Right atrium auricular region (tissue), 2 donors: Measurements from ENCODE around the gene FAT2. TPM values are rescaled to one million over a fixed set of nuclear protein-coding genes. Genes with fewer than 3 reads are reported as not detected.

Experiments used
- DNase-seq: peaks from one replicate; pipeline ENCODE4 v3.0.0-alpha.2; 2019; ENCODE audit warnings: low spot score
- H3K27ac ChIP-seq, 2 donors: fragments of 200-600 bp; sonication (generic); 1 replicate in 1 of 2; 2 replicates in 1 of 2; pipeline ENCODE4 v1.5.1; 2016 to 2019
- H3K27me3 ChIP-seq, 2 donors: fragments of 200-600 bp; sonication (generic); one replicate each; pipeline versions ENCODE4 v1.5.1 to v1.6.0; 2017 to 2019
- H3K36me3 ChIP-seq: fragments of 200-600 bp; sonication (generic); one replicate; pipeline ENCODE4 v1.5.1; 2016
- H3K4me1 ChIP-seq, 2 donors: fragments of 200-600 bp; sonication (generic); one replicate each; pipeline versions ENCODE4 v1.5.1 to v1.6.0; 2017 to 2019
- H3K4me3 ChIP-seq, 2 donors: fragments of 200-600 bp; sonication (generic); 1 replicate in 1 of 2; 2 replicates in 1 of 2; pipeline ENCODE4 v1.5.1; 2017 to 2019; ENCODE audit warnings: mild to moderate bottlenecking in 1 of 2, moderate library complexity in 1 of 2
- H3K9me3 ChIP-seq, 2 donors: fragments of 200-600 bp; sonication (generic); one replicate each; pipeline ENCODE4 v1.5.1; 2019
- total RNA-seq, 2 donors: library from RNA; depleted of rRNA; stranded (reverse); fragments of >200 nt; gene quantifications; one replicate each; pipeline ENCODE4 v1.1.0, GENCODE V29; 2016
- TF ChIP-seq, protein P1 (sequence below), 2 donors: fragments of 200-600 bp; sonication (generic); IDR thresholded peaks; one replicate each; pipeline ENCODE4 v1.5.1; 2019; ENCODE audit warnings: antibody characterized with exemption in 2 of 2

FAT2 gene
- total RNA-seq, 2 donors from 2014 or later: not detected

DNA sequence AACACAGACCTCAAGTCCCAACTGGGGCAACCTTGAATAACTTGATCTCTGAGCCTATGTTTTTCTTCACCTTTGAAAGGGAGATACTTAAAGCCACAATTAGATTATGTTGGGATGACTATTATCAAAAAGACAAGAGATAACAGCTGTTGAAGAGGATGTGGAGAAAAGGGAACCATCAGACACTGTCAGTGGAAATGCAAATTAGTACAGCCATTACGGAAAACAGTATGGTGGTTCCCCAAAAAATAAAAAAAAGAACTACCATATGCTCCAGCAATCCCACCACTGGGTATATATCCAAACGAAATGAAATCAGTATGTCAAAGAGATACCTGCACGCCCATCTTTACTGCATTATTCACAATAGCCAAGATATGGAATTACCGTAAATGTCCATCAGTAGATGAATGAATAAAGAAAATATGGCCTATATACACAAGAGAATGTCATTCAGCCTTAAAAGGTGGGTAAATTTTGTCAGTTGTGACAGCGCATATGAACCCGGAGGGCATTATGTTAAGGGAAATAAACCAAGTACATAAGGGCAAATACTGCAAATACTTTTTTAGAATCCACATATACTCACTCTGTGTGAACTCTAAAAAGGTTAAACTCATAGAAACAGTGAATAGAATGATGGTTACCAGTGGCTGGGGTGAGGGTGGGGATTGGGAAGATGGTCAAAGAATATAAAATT lies 12.7 kb downstream of the FAT2 start:
- no peak for DNase-seq
- H3K36me3 ChIP-seq: no peaks in the 10 kb centered on the region
- TF ChIP-seq, protein P1, sequence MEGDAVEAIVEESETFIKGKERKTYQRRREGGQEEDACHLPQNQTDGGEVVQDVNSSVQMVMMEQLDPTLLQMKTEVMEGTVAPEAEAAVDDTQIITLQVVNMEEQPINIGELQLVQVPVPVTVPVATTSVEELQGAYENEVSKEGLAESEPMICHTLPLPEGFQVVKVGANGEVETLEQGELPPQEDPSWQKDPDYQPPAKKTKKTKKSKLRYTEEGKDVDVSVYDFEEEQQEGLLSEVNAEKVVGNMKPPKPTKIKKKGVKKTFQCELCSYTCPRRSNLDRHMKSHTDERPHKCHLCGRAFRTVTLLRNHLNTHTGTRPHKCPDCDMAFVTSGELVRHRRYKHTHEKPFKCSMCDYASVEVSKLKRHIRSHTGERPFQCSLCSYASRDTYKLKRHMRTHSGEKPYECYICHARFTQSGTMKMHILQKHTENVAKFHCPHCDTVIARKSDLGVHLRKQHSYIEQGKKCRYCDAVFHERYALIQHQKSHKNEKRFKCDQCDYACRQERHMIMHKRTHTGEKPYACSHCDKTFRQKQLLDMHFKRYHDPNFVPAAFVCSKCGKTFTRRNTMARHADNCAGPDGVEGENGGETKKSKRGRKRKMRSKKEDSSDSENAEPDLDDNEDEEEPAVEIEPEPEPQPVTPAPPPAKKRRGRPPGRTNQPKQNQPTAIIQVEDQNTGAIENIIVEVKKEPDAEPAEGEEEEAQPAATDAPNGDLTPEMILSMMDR (IDR thresholded peaks at IDR 0.05): no peak
- H3K9me3 ChIP-seq: no peaks in the 10 kb centered on the region
- H3K27ac ChIP-seq: no peak overlapping the region
- H3K27me3 ChIP-seq: no peaks in the 10 kb centered on the region
- no peak overlapping the region for H3K4me3 ChIP-seq
- no peaks in the 10 kb centered on the region for H3K4me1 ChIP-seq

- H3K4me3 ChIP-seq: no peak overlapping the region
- H3K4me1 ChIP-seq: no peaks in the 10 kb centered on the region
- TF ChIP-seq, protein P1 (IDR thresholded peaks at IDR 0.05): no peak
- no peaks in the 10 kb centered on the region for H3K27me3 ChIP-seq
- no peaks in the 10 kb centered on the region for H3K9me3 ChIP-seq
- DNase-seq: no peak
- no peak overlapping the region for H3K27ac ChIP-seq
- no peaks in the 10 kb centered on the region for H3K36me3 ChIP-seq
Observed at GRCh38 chr5:151577566-151577965, 13.6 kb downstream of the FAT2 start.

GRCh38 chr5:151574444-151574996 lies 16.6 kb downstream of the FAT2 start:
- Histone ChIP-seq H3K4me3 (no peak overlapping the region), H3K27ac (no peak overlapping the region), H3K27me3 (no peaks in the 10 kb centered on the region), H3K9me3 (no peaks in the 10 kb centered on the region), H3K36me3 (no peaks in the 10 kb centered on the region), H3K4me1 (no peaks in the 10 kb centered on the region)
- no peak for DNase-seq
- TF ChIP-seq, protein P1 (IDR thresholded peaks at IDR 0.05): no peak

GRCh38 chr5:151572657-151573368 lies 18.3 kb downstream of the FAT2 start:
- no peaks in the 10 kb centered on the region for H3K4me1 ChIP-seq
- no peak overlapping the region for H3K4me3 ChIP-seq
- no peak overlapping the region for H3K27ac ChIP-seq
- no peaks in the 10 kb centered on the region for H3K27me3 ChIP-seq
- no peaks in the 10 kb centered on the region for H3K9me3 ChIP-seq
- no peaks in the 10 kb centered on the region for H3K36me3 ChIP-seq
- TF ChIP-seq, protein P1 (IDR thresholded peaks at IDR 0.05): no peak
- no peak for DNase-seq

DNA sequence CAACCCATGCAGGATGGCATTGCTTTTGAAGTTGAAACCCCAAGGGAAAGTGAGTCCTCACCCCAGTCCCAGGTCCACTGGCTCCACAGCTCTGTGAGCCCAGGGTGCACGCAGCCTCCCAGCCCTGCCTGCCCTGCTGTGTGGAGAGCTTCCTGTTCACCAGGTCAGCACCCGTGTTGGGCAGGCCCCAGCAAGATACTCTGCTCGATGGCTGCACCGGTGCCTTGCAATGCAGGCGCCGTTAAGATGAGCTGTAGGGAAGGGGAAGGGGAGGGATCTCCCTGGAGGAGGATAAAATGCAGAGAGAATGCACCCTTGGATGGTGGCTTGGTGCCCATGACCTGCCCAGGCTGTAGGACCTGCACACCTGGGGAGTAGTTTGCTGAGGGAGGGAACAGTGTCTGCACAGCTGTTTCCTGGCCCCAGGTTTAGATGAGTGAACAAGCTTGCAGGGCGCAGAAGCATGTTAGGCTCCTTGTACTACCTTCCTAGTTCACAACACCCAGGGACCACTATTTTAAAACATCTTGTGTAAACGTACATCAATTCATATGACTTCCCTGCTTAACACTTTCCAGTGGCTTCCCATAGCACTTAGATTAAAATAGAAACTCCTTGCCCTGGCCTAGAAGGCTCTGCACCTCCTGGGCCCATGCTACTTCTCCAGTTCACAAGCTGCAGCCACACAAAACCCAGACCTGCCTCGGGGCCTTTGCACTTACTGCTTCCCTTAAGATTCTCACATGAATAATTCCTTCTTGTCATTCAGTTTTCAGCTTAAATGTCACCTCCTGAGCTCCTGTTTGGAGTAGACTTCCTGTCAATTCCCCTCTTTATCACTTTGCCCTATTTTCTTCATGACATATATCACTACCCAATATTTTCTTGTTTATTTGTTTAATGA lies 19.6 kb downstream of the FAT2 start:
- no peak for DNase-seq
- Histone ChIP-seq H3K27ac (no peak overlapping the region), H3K4me1 (no peaks in the 10 kb centered on the region), H3K9me3 (no peaks in the 10 kb centered on the region), H3K36me3 (no peaks in the 10 kb centered on the region), H3K27me3 (no peaks in the 10 kb centered on the region), H3K4me3 (no peak overlapping the region)
- TF ChIP-seq, protein P1 (IDR thresholded peaks at IDR 0.05): no peak
